Nephron (organoid): Measurements from ENCODE around the gene PTPRU.
A peak's percentile ranks its signal among the peaks of the same experiment; 100 is the strongest.
"Not testable (repeated sequence)": the region's sequence is repeated elsewhere in the genome, so short reads cannot be mapped to it uniquely, and the experiment has no call there.

ENCODE experiments used
- H3K27ac Mint-ChIP-seq, 3 experiments: 2 replicates each; pipeline ENCODE4 v1.8.0; 2020; ENCODE audit warnings: mixed read lengths in 3 of 3, mild to moderate bottlenecking in 2 of 3, moderate library complexity in 1 of 3
- H3K27me3 Mint-ChIP-seq: 2 replicates; pipeline ENCODE4 v1.8.0; 2021; ENCODE audit warnings: low read depth, mild to moderate bottlenecking, moderate library complexity, mixed read lengths
- H3K36me3 Mint-ChIP-seq: 2 replicates; pipeline ENCODE4 v1.8.0; 2020; ENCODE audit warnings: low read depth, mixed read lengths
- H3K4me1 Mint-ChIP-seq: 2 replicates; pipeline ENCODE4 v1.8.0; 2020; ENCODE audit warnings: mixed read lengths
- H3K4me3 Mint-ChIP-seq, 3 experiments: 2 replicates each; pipeline ENCODE4 v1.8.0; 2020; ENCODE audit warnings: mild to moderate bottlenecking in 3 of 3, mixed read lengths in 3 of 3, moderate library complexity in 2 of 3
- H3K9me3 Mint-ChIP-seq: 2 replicates; pipeline ENCODE4 v1.8.0; 2020; ENCODE audit warnings: mixed read lengths
- CTCF ChIP-seq, 3 experiments: fragments of 200-600 bp; sonication (generic); IDR thresholded peaks; one replicate each; pipeline ENCODE4 v1.5.0; 2021; ENCODE audit warnings: antibody characterized with exemption in 3 of 3; ENCODE audit not compliant: unreplicated experiment in 3 of 3

Gene PTPRU

GRCh38 chr1:29230204-29230552 is 6.1 kb upstream of the PTPRU start:
- Mint-ChIP-seq H3K4me1 (peaks cover 23% of the 10 kb centered on the region), H3K9me3 (no peaks in the 10 kb centered on the region), H3K4me3 (peak overlapping the region; percentile 88 to 93 (median 92)), H3K27ac (peak overlapping the region; percentile 84 to 93 (median 87)), H3K27me3 (no peaks in the 10 kb centered on the region), H3K36me3 (no peaks in the 10 kb centered on the region)
- no peak for TF ChIP-seq CTCF (IDR thresholded peaks at IDR 0.05; ENCODE audit: unreplicated experiment in 3 of 3)

GRCh38 chr1:29230553-29231378 is 5.6 kb upstream of the PTPRU start, which contains the start of gene MECR:
TSS of gene MECR (minus strand) at chr1:29230934. CDS start at chr1:29230906, 28 bp downstream.
- Mint-ChIP-seq H3K27me3 (peaks cover 3% of the 10 kb centered on the region), H3K4me1 (peaks cover 23% of the 10 kb centered on the region), H3K9me3 (no peaks in the 10 kb centered on the region), H3K27ac (peak within 1 kb of the TSS; percentile 84 to 93 (median 87)), H3K36me3 (no peaks in the 10 kb centered on the region), H3K4me3 (peak within 1 kb of the TSS; percentile 88 to 93 (median 92))
- peak in 2 of 3 experiments; percentile 11 to 14 for TF ChIP-seq CTCF (IDR thresholded peaks at IDR 0.05; ENCODE audit: unreplicated experiment in 3 of 3)

GRCh38 chr1:29232387-29232786 is 3.9 kb upstream of the PTPRU start:
- Mint-ChIP-seq H3K4me3 (peak overlapping the region in 2 of 3 experiments; percentile 43 to 93), H3K9me3 (no peaks in the 10 kb centered on the region), H3K27me3 (peaks cover 15% of the 10 kb centered on the region), H3K27ac (no peak overlapping the region), H3K4me1 (peaks cover 31% of the 10 kb centered on the region), H3K36me3 (no peaks in the 10 kb centered on the region)
- TF ChIP-seq CTCF (IDR thresholded peaks at IDR 0.05; ENCODE audit: unreplicated experiment in 3 of 3), result no peak

- Mint-ChIP-seq H3K9me3 (no peaks in the 10 kb centered on the region), H3K36me3 (no peaks in the 10 kb centered on the region), H3K27me3 (peaks cover 22% of the 10 kb centered on the region), H3K4me3 (peak overlapping the region; percentile 22 to 71 (median 51)), H3K27ac (peak overlapping the region in 2 of 3 experiments; percentile 59 to 67), H3K4me1 (peaks cover 33% of the 10 kb centered on the region)
- no peak for TF ChIP-seq CTCF (IDR thresholded peaks at IDR 0.05; ENCODE audit: unreplicated experiment in 3 of 3)
Observed at GRCh38 chr1:29233693-29234092, 2.6 kb upstream of the PTPRU start.

- Mint-ChIP-seq H3K9me3 (no peaks in the 10 kb centered on the region), H3K4me3 (peak overlapping the region; percentile 51 to 73 (median 71)), H3K4me1 (peaks cover 40% of the 10 kb centered on the region), H3K36me3 (no peaks in the 10 kb centered on the region), H3K27me3 (peaks cover 27% of the 10 kb centered on the region), H3K27ac (peak overlapping the region in 2 of 3 experiments; percentile 59 to 67)
- no peak for TF ChIP-seq CTCF (IDR thresholded peaks at IDR 0.05; ENCODE audit: unreplicated experiment in 3 of 3)
Observed at GRCh38 chr1:29234471-29234870, 1.9 kb upstream of the PTPRU start.

GRCh38 chr1:29234881-29235280 is 1.4 kb upstream of the PTPRU start:
- Mint-ChIP-seq H3K27me3 (peaks cover 31% of the 10 kb centered on the region), H3K4me3 (peak overlapping the region; percentile 29 to 73 (median 71)), H3K27ac (peak overlapping the region in 2 of 3 experiments; percentile 59 to 67), H3K4me1 (peaks cover 40% of the 10 kb centered on the region)
- not testable (repeated sequence) for H3K9me3 Mint-ChIP-seq, H3K36me3 Mint-ChIP-seq
